ENCODE results near the gene FSTL4. TPM values are rescaled to one million over a fixed set of nuclear protein-coding genes. Genes with fewer than 3 reads are reported as not detected.

Gene FSTL4
- total RNA-seq, 3 donors from 2014 or later, result 0.42 to 1.7 (median 0.46) TPM

DNA sequence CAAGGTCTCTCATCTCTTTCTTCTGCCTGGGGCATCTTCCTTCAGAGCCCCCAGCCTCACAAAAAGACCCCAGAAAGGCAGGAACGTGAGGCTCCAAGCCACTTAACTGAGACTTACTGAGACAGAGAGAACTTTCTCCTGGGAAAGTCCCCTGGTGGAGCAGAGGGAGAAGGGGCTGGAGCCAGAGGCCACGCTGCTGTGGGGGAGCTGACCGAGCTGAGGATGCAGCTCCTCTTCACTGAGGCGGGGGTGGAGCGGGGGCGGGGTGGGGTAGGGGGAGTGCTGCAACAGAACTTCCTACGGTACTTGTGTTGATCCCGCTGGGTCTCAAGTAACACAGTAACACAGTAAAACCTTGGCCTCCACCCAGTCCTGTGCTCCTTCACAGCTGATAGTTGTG lies 204.0 kb downstream of the FSTL4 start:
- Mint-ChIP-seq H3K4me3 (no peak overlapping the region), H3K4me1 (ENCODE audit: low read depth) (no peaks in the 10 kb centered on the region), H3K36me3 (ENCODE audit: insufficient read depth) (no peaks in the 10 kb centered on the region), H3K27me3 (ENCODE audit: low read depth) (peaks cover 11% of the 10 kb centered on the region), H3K9me3 (no peaks in the 10 kb centered on the region)
- DNase-seq (no peak), ATAC-seq (no peak)

DNA sequence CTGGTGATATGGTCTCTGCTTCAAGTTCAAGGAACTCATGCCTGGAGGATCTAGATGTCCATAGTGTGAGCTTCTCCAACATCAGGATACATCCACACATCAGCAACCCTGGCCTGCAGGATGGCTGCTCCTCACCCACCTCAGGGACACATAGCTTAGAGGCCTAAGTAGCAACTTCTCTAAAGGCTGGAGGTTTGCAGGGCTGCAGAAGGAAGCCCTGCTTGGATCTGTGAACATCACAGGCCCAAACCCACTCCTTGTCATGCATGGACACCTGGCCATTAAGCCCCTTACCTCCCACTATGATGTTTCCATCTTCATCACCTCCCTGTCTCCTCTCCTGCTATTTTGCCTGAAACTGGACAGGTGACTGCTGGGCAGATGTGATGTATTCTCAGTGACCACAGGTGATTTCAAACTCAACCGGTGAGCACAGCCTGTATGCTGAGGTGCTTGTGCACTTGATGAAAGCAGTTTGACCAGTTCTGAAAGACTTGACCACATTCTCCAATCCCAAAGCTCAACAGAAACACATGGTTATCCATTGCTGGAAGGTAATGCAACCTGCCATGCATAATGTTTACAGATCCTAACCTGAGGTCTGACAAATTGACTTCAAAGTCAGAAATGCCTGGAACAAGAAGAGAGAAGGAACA lies 205.2 kb downstream of the FSTL4 start:
- Mint-ChIP-seq H3K36me3 (ENCODE audit: insufficient read depth) (no peaks in the 10 kb centered on the region), H3K9me3 (no peaks in the 10 kb centered on the region), H3K4me1 (ENCODE audit: low read depth) (no peaks in the 10 kb centered on the region), H3K4me3 (no peak overlapping the region), H3K27me3 (ENCODE audit: low read depth) (peaks cover 11% of the 10 kb centered on the region)
- ATAC-seq, result no peak
- no peak for DNase-seq

DNA sequence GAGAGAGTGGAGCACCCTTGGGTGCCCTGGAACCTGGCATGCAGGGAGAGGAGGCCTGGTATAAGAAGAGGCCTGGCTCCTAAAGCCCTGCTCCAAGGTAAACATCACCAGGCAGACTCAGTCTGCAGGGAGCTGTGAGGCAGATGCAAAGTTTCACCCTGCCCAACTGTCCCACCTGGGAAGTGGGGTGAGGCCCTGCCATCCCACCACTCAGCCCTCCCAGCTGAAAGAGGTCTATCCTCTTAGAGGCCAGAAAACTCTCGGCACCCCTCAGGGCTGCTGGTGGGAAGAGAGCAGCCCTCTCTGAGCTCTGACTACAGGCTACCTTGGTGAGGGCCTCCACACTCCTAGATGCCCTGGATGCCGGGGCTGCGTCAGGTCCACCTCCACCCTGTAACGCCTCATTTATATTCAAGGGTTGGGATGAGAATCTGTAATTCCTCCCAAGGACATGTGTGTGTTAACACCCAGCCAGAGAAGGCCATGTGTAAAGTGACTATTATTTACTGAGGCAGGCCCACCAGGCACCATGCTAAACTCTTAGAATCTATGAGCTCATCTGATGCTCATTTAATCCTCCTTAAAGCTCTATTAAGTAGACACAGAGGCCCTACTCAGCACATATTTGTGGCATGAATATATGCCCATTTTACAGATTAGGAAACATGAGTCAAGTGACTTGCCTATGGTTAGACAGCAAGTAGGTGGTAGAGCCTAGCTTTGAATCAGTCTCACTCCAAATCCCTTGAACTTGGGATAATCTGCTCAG lies 205.9 kb downstream of the FSTL4 start:
- H3K9me3 Mint-ChIP-seq, result no peaks in the 10 kb centered on the region
- H3K4me1 Mint-ChIP-seq (ENCODE audit: low read depth), result no peaks in the 10 kb centered on the region
- H3K36me3 Mint-ChIP-seq (ENCODE audit: insufficient read depth), result no peaks in the 10 kb centered on the region
- peaks cover 11% of the 10 kb centered on the region for H3K27me3 Mint-ChIP-seq (ENCODE audit: low read depth)
- no peak for ATAC-seq
- H3K4me3 Mint-ChIP-seq, result no peak overlapping the region
- DNase-seq, result no peak

DNA sequence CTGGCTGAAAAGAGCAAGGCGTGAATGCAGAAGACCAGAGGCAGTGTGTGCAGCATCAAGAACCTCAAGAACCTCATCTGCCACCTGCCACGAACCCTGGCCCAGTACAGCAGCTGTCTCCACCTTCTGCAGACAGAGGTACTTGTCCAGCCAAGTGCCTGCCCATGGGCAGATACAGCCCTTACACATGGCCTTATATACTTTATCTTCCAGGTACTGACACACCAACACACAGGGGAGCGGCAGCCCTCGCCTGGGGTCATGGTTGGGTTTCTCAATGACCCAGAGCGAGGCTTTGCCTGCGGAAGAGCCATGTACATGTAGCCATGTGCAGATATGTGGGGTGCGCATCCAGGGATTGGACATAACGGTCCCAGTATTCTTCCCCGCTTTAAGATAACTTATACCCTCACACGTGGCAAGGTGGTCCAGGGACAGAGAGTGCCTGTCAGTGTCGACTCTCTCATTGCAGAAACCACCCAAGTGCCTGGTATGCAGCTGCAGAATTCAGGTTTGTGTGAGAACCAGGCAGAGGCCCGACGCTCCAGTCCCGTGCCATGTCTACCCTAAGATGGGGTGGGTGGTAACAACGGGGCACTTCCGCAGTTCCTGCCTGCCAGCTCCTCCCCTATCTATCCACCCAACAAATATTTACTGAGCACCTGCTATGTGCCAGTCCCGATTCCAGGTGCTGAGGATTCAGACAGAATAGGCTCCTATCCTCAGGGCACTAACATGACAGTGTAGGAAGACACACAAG lies 206.9 kb downstream of the FSTL4 start:
- no peaks in the 10 kb centered on the region for H3K36me3 Mint-ChIP-seq (ENCODE audit: insufficient read depth)
- no peak for ATAC-seq
- H3K4me1 Mint-ChIP-seq (ENCODE audit: low read depth), result no peaks in the 10 kb centered on the region
- peaks cover 6% of the 10 kb centered on the region for H3K27me3 Mint-ChIP-seq (ENCODE audit: low read depth)
- DNase-seq, result no peak
- no peak overlapping the region for H3K4me3 Mint-ChIP-seq
- no peaks in the 10 kb centered on the region for H3K9me3 Mint-ChIP-seq

DNA sequence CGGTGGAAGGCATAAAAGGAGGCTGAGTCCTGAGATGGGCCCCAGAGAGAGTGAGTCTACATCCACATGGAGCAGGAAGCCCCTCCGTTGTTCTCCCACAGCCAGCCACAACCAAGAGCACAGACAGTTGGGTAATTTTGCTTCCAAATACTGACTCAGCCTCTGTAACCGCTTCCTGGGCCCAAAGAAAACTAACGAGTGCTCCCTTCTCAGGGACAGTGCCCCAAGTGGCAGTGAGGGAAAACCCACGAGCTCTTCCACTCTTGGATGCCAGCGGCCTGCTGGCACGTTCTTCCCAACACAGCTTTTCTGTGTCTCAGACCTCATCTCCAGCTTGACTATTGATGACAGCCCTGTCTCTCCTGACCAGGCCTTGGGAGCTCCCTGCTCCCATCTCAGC lies 207.6 kb downstream of the FSTL4 start:
- H3K4me3 Mint-ChIP-seq, result no peak overlapping the region
- no peaks in the 10 kb centered on the region for H3K27me3 Mint-ChIP-seq (ENCODE audit: low read depth)
- DNase-seq (no peak), ATAC-seq (no peak)
- no peaks in the 10 kb centered on the region for H3K36me3 Mint-ChIP-seq (ENCODE audit: insufficient read depth)
- H3K4me1 Mint-ChIP-seq (ENCODE audit: low read depth), result no peaks in the 10 kb centered on the region
- H3K9me3 Mint-ChIP-seq, result no peaks in the 10 kb centered on the region

DNA sequence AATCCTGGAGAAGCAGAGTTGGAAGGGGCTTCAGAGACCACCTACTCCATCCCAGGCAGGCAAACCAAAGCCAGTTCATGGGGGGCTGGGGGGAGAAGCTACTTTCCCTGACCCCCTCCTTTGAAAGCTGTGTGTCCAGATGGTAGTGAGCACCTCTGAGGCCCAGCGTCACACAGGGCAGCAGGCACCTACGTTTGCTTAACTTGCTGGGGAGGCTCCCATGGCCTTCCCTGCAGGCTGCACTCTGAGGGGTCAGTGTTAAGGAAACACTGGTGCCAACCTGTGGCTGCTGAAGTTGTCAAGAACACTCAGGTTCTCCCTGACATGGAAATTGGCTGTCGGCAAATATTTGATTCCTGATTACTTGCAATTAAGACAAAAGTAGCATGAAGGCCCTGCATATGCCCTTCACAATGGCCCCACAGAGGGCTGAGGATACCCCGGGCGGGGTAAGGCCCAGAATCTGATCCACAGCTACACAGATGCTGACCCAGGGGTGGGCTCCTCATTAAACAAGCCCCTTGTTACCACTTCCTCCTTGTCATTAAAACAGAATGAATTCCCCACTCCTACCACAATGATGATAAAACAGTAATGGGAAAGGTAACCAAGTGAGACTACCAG lies 208.5 kb downstream of the FSTL4 start:
- ATAC-seq, result no peak
- Mint-ChIP-seq H3K4me3 (no peak overlapping the region), H3K27me3 (ENCODE audit: low read depth) (no peaks in the 10 kb centered on the region), H3K9me3 (no peaks in the 10 kb centered on the region), H3K36me3 (ENCODE audit: insufficient read depth) (no peaks in the 10 kb centered on the region), H3K4me1 (ENCODE audit: low read depth) (peaks cover 7% of the 10 kb centered on the region)
- DNase-seq, result no peak

DNA sequence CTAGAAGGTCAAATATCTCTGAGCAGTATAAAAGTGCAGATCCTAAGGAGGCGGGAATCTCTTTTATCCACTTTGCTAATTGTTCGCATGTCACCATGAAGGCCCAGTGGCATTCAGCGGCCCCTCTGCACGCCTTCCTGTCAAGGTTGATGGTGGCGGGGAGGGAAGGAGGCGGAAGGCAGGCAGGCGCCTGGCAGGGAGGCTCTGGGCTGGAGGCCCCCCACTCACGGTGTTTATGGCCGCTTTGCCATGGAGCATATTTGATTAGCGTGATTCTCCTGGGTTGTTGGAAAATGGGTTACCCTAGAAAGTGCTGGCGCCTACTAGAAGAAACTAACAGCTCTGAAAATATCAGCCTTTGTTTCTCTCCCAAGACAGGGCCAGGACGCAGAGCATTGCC lies 209.6 kb downstream of the FSTL4 start:
- Mint-ChIP-seq H3K9me3 (no peaks in the 10 kb centered on the region), H3K36me3 (ENCODE audit: insufficient read depth) (no peaks in the 10 kb centered on the region), H3K27me3 (ENCODE audit: low read depth) (no peaks in the 10 kb centered on the region), H3K4me3 (no peak overlapping the region), H3K4me1 (ENCODE audit: low read depth) (peaks cover 17% of the 10 kb centered on the region)
- ATAC-seq (no peak), DNase-seq (no peak)

DNA sequence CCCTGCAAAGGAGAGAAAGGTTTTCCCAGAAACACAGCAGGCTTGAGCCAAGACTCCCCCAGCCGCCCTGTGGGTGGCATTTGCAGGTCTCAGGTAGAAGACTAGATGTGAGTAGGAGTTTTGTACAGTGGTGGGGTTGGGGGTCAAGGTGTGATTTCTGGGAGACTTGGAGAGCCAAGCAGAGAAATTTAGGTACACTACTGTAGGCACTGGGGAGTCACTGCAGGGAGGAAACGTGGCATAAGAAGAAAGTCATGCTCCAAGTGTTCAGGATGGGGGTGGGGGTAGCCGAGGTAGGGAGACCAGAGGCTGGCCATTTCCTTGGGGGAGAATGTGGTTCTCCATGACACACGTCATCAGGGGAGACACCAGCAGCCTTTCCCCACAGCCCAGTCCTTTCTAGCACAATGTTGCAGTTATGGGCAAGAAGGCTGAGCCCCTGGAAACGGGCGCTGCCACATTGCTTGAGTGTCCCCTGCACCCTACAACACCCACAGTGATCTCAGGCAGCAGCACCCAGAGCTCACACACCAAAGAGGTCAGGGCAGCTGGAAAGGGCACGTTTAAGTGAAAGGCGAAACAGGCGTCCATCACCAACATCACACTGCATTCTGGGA lies 210.5 kb downstream of the FSTL4 start:
- H3K36me3 Mint-ChIP-seq (ENCODE audit: insufficient read depth), result no peaks in the 10 kb centered on the region
- H3K4me1 Mint-ChIP-seq (ENCODE audit: low read depth), result peaks cover 23% of the 10 kb centered on the region
- DNase-seq (no peak), ATAC-seq (no peak)
- H3K9me3 Mint-ChIP-seq, result no peaks in the 10 kb centered on the region
- H3K27me3 Mint-ChIP-seq (ENCODE audit: low read depth), result no peaks in the 10 kb centered on the region
- H3K4me3 Mint-ChIP-seq, result no peak overlapping the region

DNA sequence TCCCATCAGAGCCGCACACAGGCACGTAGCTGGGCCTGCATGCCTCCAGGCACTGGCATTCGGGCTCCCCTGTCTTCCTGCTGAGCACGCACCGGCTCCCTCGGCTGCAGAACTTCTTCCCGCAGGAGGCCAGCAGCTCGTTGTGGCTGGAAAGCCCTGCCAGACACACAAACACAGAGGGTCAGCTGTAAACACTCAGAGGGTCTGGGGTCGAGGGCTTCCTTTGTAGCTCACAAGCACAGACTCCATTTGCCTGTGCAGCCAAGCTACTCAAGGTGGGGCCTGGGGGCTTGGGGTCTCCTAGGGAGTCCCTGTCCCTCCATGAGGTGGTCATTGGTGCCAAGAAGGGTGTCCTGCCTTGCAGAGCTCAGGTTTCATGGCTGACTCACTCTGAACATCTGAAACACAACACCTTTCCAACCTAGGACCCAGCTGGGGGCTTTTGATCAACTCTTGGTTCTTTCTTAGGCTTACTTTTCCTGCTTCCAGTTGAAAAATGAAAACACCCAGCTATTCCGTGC lies 211.4 kb downstream of the FSTL4 start:
- peaks cover 30% of the 10 kb centered on the region for H3K4me1 Mint-ChIP-seq (ENCODE audit: low read depth)
- no peak for ATAC-seq
- no peak for DNase-seq
- H3K27me3 Mint-ChIP-seq (ENCODE audit: low read depth), result no peaks in the 10 kb centered on the region
- no peaks in the 10 kb centered on the region for H3K36me3 Mint-ChIP-seq (ENCODE audit: insufficient read depth)
- H3K4me3 Mint-ChIP-seq, result no peak overlapping the region
- H3K9me3 Mint-ChIP-seq, result no peaks in the 10 kb centered on the region

DNA sequence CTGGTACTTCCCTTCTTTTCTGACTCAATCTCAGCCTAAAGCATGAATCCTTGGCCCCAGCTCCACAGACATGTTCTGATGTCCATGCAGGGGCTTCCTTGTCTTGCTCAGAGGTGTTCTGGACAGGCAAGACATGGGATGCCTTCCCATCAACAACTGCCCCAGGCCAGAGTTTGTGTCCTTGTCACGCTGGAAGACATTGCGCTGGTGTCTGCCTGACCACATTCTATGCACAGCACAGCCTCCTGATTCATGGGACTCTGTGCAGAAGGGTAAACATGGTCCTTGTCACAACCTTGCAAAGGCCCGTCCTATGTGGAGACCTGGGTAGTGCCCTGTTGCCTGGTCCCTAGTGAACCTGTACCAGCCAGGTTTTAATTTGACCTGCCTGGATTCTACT lies 212.2 kb downstream of the FSTL4 start:
- H3K9me3 Mint-ChIP-seq, result no peaks in the 10 kb centered on the region
- no peak for DNase-seq
- no peaks in the 10 kb centered on the region for H3K27me3 Mint-ChIP-seq (ENCODE audit: low read depth)
- H3K4me1 Mint-ChIP-seq (ENCODE audit: low read depth), result peaks cover 30% of the 10 kb centered on the region
- H3K4me3 Mint-ChIP-seq, result no peak overlapping the region
- ATAC-seq, result no peak
- H3K36me3 Mint-ChIP-seq (ENCODE audit: insufficient read depth), result no peaks in the 10 kb centered on the region

DNA sequence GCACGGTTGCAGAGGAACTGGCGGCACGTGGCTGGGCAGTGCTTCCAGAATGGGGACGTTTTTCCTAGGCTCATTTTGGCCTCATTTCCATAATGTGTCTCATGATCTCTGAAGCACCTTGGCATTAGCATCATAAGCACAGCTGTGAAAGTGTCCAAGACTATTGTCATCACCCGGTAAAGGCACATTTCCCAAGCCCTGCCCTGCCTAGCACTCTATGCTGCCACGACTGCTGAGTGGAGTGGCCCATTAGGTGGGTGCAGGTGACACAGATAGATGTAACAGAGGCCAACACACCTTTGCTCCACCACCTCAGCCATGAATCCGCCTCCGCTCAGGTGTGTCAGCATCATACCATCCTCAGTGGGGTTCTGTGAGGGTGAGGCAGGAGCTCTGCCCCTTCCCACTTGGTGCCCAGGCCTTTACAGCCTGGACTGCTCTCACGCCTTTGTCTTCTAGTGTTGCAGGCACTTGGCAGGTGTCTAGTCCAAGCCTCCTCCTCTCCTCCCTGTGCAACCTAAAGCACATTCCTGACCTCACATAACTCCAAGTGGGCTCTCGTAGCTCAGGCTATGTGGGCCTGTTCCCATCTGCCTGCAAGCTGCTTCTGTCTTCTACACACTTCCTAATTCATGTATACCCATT lies 213.0 kb downstream of the FSTL4 start:
- peaks cover 30% of the 10 kb centered on the region for H3K4me1 Mint-ChIP-seq (ENCODE audit: low read depth)
- no peak overlapping the region for H3K4me3 Mint-ChIP-seq
- no peak for ATAC-seq
- H3K36me3 Mint-ChIP-seq (ENCODE audit: insufficient read depth), result no peaks in the 10 kb centered on the region
- H3K9me3 Mint-ChIP-seq, result no peaks in the 10 kb centered on the region
- no peak for DNase-seq
- H3K27me3 Mint-ChIP-seq (ENCODE audit: low read depth), result no peaks in the 10 kb centered on the region

DNA sequence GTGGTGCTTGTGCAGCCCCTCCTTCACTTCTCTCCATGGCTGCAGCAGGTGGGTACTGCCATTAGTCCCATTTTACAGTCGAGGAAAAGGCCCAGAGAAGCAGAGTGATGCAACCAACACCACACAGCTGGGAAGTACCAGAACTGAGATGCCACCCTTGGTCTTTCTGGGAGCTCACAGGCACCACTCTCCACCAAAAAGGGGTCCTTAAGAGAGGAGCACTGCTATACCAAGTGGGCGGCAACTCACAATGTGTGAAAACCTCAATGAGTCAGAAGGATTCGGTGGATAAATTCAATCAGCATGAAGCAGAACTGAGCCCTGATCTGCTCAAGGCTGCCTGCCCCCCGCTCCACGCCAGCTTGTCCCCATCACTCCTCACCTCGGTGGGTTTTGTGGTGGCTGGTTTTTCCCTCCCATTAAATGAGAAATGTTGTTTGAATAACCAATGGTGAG lies 213.7 kb downstream of the FSTL4 start:
- H3K27me3 Mint-ChIP-seq (ENCODE audit: low read depth), result no peaks in the 10 kb centered on the region
- H3K4me1 Mint-ChIP-seq (ENCODE audit: low read depth), result peaks cover 30% of the 10 kb centered on the region
- peak; percentile 92 to 93 for ATAC-seq
- DNase-seq, result no peak
- H3K4me3 Mint-ChIP-seq, result no peak overlapping the region
- no peaks in the 10 kb centered on the region for H3K9me3 Mint-ChIP-seq
- H3K36me3 Mint-ChIP-seq (ENCODE audit: insufficient read depth), result no peaks in the 10 kb centered on the region

DNA sequence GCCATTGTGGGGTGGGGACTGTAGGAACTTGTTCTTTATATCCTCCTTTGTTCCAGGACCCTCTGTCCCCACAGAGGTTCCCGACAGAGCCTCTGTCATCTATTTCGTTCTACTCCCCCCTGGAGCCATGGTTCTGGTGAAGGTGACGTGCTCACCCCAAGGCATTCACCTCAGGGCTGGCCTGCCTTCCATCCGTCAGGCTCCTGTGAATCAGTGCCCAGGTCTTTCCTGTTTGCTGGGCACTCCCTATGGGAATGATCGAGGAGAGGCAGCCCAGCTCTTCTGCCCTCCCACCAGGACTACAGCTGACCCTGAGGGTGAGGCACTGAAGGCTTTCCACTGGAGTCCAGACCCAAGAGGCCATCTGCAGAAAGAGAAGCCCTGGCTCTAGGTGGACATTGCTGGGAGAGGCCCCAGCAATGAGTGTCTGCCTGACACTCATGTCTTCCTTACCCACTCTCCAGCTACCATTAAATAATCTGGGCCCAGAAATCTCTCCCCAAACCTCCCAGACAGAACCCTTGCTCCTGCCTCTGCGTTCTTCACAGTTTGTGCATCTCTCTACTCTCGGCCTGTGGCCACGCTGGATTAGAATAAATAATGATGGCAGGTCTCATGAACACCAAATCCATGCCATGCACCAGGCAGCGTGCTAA lies 214.2 kb downstream of the FSTL4 start:
- Mint-ChIP-seq H3K4me1 (ENCODE audit: low read depth) (peaks cover 30% of the 10 kb centered on the region), H3K9me3 (no peaks in the 10 kb centered on the region), H3K4me3 (no peak overlapping the region), H3K36me3 (ENCODE audit: insufficient read depth) (no peaks in the 10 kb centered on the region), H3K27me3 (ENCODE audit: low read depth) (no peaks in the 10 kb centered on the region)
- no peak for DNase-seq
- ATAC-seq, result no peak

All from activated T-cell treated with anti-CD3 and anti-CD28 coated beads, Interleukin-2, amount 50 U/mL, for 4 hours (primary cell).